Mesenteric fat pad (tissue), 1 donor: ENCODE results near the gene NSG1. TPM values are rescaled to one million over a fixed set of nuclear protein-coding genes. Genes with fewer than 3 reads are reported as not detected.
"Not testable (repeated sequence)": the region's sequence is repeated elsewhere in the genome, so short reads cannot be mapped to it uniquely, and the experiment has no call there.

Experiments
- DNase-seq: peaks from one replicate; pipeline ENCODE4 v3.0.0-alpha.2; 2020; ENCODE audit warnings: low spot score
- long read RNA-seq: library from polyadenylated mRNA; unstranded; transcript quantifications from one replicate; pipeline ENCODE4 v2.0.0, GENCODE V29; 2020
- total RNA-seq: library from RNA; stranded (reverse); fragmentation: NEBNext Ultra II Directional; extraction: Animal tissue kit (Norgen Biotek cat#: 25700); gene quantifications from one replicate; pipeline ENCODE4 v1.2.1, GENCODE V29; 2021
- donor health status: DM: yes; HTN: yes; CAD: no.

NSG1 gene
- total RNA-seq, result 0.16 TPM
- long read RNA-seq, result 0 reads

DNA sequence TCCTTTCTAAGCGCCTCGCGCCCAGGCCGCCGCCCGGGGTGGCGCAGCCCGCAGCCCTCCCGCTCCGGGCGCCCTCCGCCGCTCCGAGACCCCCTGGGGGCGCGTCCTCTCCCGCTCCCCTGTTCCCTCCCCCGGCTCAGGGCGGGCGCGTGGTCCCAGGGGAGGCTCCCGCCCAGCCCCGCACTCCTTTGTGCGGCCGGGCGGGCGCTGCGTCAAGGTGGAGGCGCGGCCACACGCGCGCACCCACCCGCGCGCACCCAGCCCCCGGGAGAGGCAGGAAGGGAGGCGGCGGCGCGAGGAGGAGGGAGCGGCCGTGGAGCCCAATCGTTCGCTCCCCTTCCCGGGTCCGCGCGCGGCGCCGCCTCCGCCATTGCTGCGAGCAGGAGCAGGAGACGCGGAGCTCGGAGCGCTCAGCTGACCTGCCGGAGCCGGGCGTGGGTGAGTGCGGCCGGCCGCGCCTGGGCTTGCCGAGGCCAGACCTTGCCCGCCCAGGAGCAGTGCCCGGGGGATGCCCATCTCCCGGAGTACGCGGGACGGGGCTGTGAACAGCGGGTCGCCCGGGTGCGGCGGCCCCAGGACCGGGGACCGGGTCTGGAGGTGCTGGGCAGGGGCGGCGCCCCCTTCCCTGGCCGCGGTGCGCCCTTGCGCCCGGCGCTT lies at the start of gene NSG1:
TSS of gene NSG1 (plus strand) at position 367 of the 657 bp plus-strand sequence. CDS start 528 bp downstream, outside the sequence.
- no peak for DNase-seq

DNA sequence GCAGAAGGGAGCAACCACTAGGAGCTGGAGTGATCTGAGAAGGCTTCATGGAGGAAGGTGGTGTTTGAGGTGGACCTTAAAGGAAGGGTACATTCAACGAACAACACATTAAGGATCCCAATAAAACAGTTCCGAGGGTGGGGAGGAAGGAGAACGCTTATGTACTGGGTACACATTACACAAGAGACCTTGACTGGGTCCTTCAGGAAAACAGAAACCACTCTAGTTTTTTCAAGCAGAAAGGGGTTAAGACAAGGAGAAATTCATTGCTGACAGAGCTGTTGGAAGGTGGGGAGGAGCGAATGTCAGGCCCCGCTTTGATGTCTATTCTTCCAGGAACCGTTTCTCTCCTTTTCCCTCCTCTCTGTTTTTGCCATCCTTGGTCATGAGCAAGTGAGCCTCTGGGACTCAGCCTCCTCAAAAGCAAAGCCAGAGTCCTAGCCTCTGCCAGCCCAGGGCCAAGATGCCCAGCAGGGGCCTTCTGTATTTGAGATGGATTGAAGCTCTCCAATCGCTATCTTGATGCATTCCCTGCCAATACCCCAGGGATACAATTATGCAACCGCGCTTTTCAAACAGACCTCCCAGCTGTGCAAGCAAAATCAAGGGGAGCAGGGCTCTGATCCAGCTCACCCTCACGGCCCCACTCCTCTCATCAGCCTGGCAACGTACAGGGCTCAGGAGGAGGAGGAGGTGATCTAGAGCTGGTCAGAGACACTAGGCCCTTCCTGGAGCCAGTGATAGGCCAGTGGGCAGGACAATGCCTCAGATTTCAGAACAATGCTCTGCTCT lies 48.5 kb upstream of the NSG1 start:
- DNase-seq, result no peak

- DNase-seq, result no peak
These were observed 47.3 kb upstream of the NSG1 start for GRCh38 chr4:4339504-4340085.

DNA sequence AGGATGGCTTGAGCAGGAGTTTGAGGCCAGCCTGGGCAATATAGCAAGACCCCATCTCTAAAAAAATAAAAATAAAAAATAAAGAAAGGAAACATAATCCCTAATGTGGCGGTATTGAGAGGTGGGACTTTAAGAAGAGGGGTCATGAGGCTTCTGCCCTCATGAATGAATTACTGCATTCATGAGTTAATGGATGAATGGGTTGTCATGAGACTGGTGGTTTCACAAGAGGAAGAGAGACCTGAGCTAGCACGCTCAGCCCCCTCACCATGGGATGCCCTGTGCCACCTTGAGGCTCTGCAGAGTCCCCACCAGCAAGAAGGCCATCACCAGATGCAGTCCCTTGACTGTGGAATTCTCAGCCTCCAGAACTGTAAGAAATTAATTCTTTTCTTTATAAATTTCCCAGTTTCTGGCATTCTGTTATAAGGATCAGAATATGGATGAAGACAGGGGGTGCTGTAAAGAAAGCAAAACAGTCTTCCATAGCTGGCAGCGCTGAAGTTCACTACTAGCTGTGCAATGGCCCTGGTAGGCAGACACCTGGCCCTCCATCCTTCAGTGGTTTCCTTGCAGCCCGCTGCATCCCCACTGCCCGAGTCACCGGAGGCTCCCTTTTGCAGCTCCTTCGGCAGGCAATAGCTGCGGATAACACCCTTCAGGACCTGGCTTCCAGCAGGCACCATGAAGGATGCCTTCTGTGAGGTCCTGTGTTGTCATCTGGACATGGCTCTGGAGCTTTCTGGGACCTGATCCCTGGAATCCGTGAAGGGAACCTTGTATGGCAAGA lies 44.8 kb upstream of the NSG1 start:
- no peak for DNase-seq

DNA sequence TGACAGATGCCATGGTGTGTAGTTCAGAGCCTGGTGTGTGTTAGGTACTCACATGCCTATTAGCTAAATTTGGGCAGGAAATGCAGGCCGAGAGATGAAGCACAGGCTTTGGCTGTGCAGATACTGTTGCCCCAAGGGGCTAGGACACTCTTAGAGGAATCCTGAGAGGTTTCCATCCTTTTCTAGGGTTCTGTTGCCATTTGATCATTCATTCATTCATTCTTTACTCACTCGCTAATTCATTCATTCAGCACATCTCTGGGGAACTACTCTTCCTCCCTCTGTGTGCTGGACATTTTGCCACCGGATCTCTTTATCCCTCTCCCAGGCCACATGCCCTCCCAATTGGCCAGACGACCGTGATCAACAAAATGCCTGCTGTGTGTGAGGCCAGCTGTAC lies 43.9 kb upstream of the NSG1 start:
- no peak for DNase-seq

- no peak for DNase-seq
These were observed 41.9 kb upstream of the NSG1 start for GRCh38 chr4:4344915-4345527.

DNA sequence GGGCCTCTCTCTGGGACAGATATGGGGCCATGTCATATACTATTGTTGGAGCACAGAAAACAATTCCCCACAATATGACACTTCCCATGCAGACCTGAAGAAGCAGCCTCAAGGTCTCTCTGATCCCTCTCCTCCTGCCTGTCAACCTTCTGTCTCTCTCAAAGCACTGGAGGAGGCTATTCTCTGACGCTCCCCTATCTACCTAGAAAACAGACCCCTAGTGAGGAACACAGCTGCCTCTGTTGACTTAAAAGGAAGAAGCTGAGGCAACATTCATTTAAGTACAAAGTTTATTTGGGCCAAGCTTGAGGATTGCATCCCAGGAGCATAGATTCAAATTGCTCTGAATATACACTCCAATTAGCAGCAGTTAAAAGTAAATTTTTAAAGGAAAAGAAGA lies 39.3 kb upstream of the NSG1 start:
- DNase-seq, result no peak

DNA sequence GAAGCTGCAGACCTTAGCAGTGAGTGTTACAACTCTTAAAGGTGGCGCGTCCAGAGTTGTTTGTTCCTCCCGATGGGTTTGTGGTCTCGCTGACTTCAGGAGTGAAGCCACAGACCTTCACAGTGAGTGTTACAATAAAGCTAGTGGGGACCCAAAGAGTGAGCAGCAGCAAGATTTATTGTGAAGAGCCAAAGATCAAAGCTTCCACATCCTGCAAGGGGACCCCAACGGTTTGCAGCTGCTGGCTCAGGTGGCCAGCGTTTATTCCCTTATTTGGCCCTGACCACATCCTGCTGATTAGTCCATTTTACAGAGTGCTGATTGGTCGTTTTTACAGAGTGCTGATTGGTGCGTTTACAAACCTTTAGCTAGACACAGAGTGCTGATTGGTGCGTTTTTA lies 38.3 kb upstream of the NSG1 start:
- not testable (repeated sequence) for DNase-seq

GRCh38 chr4:4349867-4350266 lies 37.0 kb upstream of the NSG1 start:
- DNase-seq, result no peak

DNA sequence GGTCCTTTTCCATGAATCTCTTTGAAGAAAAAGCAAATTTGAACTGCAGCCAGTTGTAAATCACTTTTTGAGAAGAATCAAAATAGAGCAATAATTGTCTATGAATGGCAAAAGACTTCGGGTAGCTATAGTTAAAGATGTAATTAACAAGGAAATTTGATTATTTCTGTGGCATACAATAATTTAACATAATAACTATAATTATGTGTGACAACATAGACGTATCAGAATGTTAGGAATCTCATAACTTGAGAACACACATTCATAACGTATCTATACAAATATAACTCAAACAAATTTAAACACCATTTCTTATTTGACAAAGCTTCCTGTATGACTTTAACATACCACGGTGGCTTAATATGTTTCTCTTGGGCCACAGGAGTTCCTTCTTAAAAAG lies 36.0 kb upstream of the NSG1 start:
- DNase-seq, result no peak

DNA sequence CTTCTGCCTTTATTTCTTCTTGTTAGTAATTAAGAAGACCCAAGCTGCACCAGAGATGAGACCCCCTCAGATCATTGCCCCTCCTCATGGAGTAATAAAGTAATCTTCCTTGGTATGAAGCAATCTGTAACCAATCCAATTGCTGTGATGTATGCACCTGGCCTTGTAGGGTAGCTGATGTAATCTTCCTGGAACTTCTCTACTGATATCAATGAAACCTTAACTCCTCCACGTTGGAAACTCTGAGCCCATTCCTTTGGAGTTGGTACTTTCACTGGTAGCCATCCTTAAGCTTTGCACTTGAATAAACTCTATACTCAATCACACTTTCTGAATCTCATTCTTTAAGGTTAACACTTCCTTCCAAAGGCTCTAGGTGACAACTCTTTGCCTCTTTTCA lies 31.6 kb upstream of the NSG1 start:
- no peak for DNase-seq

- no peak for DNase-seq
These were observed 30.5 kb upstream of the NSG1 start for GRCh38 chr4:4356106-4357041.

DNA sequence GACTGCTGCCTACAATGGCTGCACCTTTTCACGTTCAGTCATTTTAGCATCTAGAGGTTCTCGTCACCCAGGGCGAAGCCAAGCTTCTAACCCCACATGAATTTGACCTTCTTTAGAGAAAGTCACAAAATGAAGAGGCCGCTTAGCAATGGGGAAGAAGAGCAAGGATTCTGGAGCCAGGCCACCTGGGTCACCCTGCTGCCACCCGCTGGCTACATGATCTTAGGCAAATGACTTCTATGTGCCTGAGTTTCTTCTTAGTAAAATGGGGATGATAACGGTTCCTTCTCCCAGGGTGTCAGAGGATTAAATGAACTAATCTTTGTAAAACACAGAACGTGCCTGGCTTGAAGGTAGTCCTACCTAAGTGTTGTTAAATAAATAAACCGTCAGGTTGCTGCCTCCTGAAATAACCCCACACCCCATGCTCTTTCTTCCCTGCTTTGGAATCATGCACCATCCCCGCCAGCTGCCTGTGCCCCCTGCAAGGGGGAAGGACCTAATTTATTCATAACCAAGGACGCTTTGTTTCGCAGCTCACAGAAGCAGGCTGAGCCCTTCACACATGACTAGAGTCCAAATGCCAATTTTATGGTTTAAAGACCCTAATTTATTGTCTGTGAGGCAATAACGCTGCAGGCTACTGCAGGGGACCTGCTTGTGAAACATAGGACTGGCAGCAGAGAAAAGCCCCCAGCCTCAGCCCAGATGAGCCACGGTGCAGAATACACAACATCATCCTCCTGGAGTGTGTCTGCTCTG lies 28.6 kb upstream of the NSG1 start:
- DNase-seq, result no peak

- DNase-seq, result no peak
These were observed 25.0 kb upstream of the NSG1 start for GRCh38 chr4:4361883-4362282.

DNA sequence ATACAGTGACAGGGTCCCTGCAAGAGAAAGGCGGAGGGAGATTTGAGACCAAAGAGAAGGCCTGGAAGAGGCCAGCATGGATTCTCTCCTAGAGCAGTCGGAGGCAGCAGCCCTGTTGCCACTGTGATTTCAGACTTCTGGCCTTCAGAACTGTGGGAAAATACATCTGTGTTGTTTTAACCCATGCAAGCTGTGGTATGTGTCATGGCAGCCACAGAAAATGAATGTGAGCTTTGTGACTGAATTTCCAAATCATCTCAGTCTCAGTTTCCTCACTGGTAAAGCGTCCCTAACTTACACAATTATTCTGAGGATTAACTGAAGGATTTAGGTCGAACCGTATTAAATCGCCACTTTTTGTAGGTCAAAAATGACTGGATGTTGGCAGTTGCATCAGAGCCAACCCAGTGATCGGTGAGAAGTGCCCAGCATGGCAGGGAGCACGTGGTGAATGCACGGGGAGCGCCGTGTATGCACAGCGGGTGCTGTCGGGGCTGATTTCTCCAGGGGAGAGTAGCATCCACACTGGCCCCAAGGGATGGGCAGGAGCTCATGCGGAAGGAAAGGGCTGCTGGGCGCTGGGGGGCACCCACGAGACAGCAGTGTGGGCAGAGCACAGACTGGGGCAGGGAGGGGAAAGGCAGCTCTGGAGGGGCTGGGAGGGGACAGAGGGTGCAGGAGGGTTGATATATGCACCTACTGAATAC lies 23.8 kb upstream of the NSG1 start:
- DNase-seq, result no peak

- DNase-seq, result no peak
These were observed 22.8 kb upstream of the NSG1 start for GRCh38 chr4:4364061-4364460.

DNA sequence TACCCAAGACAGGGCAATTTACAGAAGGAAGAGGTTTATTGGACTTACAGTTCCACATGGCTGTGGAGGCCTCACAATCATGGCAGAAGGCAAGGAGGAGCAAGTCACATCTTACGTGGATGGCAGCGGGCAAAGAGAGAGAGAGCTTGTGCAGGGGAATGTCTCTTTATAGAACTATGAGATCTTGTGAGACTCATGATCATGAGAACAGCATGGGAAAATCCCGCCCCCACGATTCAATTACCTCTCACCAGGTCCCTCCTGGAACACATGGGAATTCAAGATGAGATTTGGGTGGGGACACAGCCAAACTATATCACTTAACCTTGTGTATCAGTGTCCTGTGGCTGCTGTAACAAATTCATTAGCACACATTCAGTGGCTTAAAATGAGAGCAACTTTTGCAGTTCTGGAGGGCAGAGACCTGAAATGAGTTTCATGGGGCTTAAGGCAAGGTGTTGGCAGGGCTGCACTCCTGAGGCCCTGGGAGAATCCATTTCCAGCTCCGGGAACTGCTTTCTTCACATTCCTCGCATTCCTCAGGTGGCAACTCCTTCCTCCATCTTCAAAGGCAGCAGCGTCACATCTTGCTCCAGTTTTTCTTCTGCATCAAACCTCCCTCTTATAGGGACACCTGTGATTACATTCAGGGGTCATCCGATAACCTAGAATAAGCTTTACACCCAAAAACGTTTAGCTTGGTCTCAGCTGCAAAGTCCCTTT lies 22.3 kb upstream of the NSG1 start:
- no peak for DNase-seq
